ENCODE results near the gene OSBPL3. TPM values are rescaled to one million over a fixed set of nuclear protein-coding genes. Genes with fewer than 3 reads are reported as not detected.

OSBPL3 gene
- total RNA-seq, 1 experiment from 2014 or later, result 16.0 TPM

GRCh38 chr7:24777806-24778205 is 202.2 kb downstream of the OSBPL3 start:
- Mint-ChIP-seq H3K4me1 (peaks cover 5% of the 10 kb centered on the region), H3K27ac (no peak overlapping the region), H3K4me3 (no peak overlapping the region), H3K36me3 (peaks cover 3% of the 10 kb centered on the region), H3K9me3 (peaks cover 3% of the 10 kb centered on the region), H3K27me3 (ENCODE audit: low read depth) (no peaks in the 10 kb centered on the region)
- ATAC-seq, result no peak
- ChIA-PET POLR2A (interaction anchor here (0.6 kb wide), 1 partner anchor 397 kb away, joined by 3 read pairs; no protein-coding TSS in a partner anchor), CTCF (interaction anchor here (0.6 to 2.5 kb wide), 4 partner anchors 10 to 321 kb away, joined by 3 to 7 read pairs (median 3); no protein-coding TSS in a partner anchor)
- no peak for DNase-seq (ENCODE audit: low spot score)
- TF ChIP-seq CREB1 (CRISPR knock-in tag; IDR thresholded peaks at IDR 0.05) (no peak), CBFB (CRISPR knock-in tag; IDR thresholded peaks at IDR 0.05; ENCODE audit: low read depth) (no peak), EMX1 (CRISPR knock-in tag; IDR thresholded peaks at IDR 0.05) (no peak), JUN (CRISPR knock-in tag; IDR thresholded peaks at IDR 0.05) (no peak), JAZF1 (CRISPR knock-in tag; IDR thresholded peaks at IDR 0.05) (no peak), PREB (CRISPR knock-in tag; IDR thresholded peaks at IDR 0.05; ENCODE audit: borderline replicate concordance) (no peak), ELF4 (CRISPR knock-in tag; IDR thresholded peaks at IDR 0.05; ENCODE audit: low read depth) (no peak), HMGXB4 (CRISPR knock-in tag; IDR thresholded peaks at IDR 0.05) (no peak), GRHL2 (CRISPR knock-in tag; IDR thresholded peaks at IDR 0.05; ENCODE audit: insufficient replicate concordance, severe bottlenecking) (no peak), USF1 (CRISPR knock-in tag; IDR thresholded peaks at IDR 0.05) (no peak), OVOL2 (CRISPR knock-in tag; IDR thresholded peaks at IDR 0.05; ENCODE audit: borderline replicate concordance) (no peak)

GRCh38 chr7:24773646-24774045 is 206.3 kb downstream of the OSBPL3 start:
- CTCF ChIA-PET, result no interaction called here
- no peak overlapping the region for H3K27ac Mint-ChIP-seq
- ATAC-seq (no peak), DNase-seq (ENCODE audit: low spot score) (no peak)
- TF ChIP-seq, protein P1, sequence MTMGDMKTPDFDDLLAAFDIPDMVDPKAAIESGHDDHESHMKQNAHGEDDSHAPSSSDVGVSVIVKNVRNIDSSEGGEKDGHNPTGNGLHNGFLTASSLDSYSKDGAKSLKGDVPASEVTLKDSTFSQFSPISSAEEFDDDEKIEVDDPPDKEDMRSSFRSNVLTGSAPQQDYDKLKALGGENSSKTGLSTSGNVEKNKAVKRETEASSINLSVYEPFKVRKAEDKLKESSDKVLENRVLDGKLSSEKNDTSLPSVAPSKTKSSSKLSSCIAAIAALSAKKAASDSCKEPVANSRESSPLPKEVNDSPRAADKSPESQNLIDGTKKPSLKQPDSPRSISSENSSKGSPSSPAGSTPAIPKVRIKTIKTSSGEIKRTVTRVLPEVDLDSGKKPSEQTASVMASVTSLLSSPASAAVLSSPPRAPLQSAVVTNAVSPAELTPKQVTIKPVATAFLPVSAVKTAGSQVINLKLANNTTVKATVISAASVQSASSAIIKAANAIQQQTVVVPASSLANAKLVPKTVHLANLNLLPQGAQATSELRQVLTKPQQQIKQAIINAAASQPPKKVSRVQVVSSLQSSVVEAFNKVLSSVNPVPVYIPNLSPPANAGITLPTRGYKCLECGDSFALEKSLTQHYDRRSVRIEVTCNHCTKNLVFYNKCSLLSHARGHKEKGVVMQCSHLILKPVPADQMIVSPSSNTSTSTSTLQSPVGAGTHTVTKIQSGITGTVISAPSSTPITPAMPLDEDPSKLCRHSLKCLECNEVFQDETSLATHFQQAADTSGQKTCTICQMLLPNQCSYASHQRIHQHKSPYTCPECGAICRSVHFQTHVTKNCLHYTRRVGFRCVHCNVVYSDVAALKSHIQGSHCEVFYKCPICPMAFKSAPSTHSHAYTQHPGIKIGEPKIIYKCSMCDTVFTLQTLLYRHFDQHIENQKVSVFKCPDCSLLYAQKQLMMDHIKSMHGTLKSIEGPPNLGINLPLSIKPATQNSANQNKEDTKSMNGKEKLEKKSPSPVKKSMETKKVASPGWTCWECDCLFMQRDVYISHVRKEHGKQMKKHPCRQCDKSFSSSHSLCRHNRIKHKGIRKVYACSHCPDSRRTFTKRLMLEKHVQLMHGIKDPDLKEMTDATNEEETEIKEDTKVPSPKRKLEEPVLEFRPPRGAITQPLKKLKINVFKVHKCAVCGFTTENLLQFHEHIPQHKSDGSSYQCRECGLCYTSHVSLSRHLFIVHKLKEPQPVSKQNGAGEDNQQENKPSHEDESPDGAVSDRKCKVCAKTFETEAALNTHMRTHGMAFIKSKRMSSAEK (CRISPR knock-in tag; IDR thresholded peaks at IDR 0.05; ENCODE audit: borderline replicate concordance), result no peak
- TF ChIP-seq, protein P2, sequence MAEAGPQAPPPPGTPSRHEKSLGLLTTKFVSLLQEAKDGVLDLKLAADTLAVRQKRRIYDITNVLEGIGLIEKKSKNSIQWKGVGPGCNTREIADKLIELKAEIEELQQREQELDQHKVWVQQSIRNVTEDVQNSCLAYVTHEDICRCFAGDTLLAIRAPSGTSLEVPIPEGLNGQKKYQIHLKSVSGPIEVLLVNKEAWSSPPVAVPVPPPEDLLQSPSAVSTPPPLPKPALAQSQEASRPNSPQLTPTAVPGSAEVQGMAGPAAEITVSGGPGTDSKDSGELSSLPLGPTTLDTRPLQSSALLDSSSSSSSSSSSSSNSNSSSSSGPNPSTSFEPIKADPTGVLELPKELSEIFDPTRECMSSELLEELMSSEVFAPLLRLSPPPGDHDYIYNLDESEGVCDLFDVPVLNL (CRISPR knock-in tag; IDR thresholded peaks at IDR 0.05; ENCODE audit: borderline replicate concordance, low read depth), result no peak
- TF ChIP-seq ZNF232 (CRISPR knock-in tag; IDR thresholded peaks at IDR 0.05), result no peak
- no peak for TF ChIP-seq ELF4 (CRISPR knock-in tag; IDR thresholded peaks at IDR 0.05; ENCODE audit: low read depth)
- no peak for TF ChIP-seq ZNF416 (CRISPR knock-in tag; IDR thresholded peaks at IDR 0.05)
- TF ChIP-seq CREM (CRISPR knock-in tag; IDR thresholded peaks at IDR 0.05), result no peak
- no peak for TF ChIP-seq ZNF263 (CRISPR knock-in tag; IDR thresholded peaks at IDR 0.05; ENCODE audit: low read depth)
- TF ChIP-seq, protein P3, sequence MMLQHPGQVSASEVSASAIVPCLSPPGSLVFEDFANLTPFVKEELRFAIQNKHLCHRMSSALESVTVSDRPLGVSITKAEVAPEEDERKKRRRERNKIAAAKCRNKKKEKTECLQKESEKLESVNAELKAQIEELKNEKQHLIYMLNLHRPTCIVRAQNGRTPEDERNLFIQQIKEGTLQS (CRISPR knock-in tag; conservative IDR thresholded peaks at IDR 0.05), result no peak
- TF ChIP-seq MXD4 (CRISPR knock-in tag; IDR thresholded peaks at IDR 0.05; ENCODE audit: borderline replicate concordance), result no peak
- TF ChIP-seq SMAD4 (CRISPR knock-in tag; IDR thresholded peaks at IDR 0.05), result no peak
- TF ChIP-seq, protein P4, sequence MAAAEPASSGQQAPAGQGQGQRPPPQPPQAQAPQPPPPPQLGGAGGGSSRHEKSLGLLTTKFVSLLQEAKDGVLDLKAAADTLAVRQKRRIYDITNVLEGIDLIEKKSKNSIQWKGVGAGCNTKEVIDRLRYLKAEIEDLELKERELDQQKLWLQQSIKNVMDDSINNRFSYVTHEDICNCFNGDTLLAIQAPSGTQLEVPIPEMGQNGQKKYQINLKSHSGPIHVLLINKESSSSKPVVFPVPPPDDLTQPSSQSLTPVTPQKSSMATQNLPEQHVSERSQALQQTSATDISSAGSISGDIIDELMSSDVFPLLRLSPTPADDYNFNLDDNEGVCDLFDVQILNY (CRISPR knock-in tag; IDR thresholded peaks at IDR 0.05), result no peak
- no peak for TF ChIP-seq ZNF423 (CRISPR knock-in tag; IDR thresholded peaks at IDR 0.05)
- no peak for TF ChIP-seq TEAD4 (CRISPR knock-in tag; IDR thresholded peaks at IDR 0.05)
- POLR2A ChIA-PET, result no interaction called here
- peaks cover 4% of the 10 kb centered on the region for H3K9me3 Mint-ChIP-seq
- H3K36me3 Mint-ChIP-seq, result no peaks in the 10 kb centered on the region
- H3K27me3 Mint-ChIP-seq (ENCODE audit: low read depth), result no peaks in the 10 kb centered on the region; the same call in 1 of the 2 replicates
- H3K4me1 Mint-ChIP-seq, result peaks cover 10% of the 10 kb centered on the region
- H3K4me3 Mint-ChIP-seq, result no peak overlapping the region
